ENCODE data around the gene VTI1A.

DNA sequence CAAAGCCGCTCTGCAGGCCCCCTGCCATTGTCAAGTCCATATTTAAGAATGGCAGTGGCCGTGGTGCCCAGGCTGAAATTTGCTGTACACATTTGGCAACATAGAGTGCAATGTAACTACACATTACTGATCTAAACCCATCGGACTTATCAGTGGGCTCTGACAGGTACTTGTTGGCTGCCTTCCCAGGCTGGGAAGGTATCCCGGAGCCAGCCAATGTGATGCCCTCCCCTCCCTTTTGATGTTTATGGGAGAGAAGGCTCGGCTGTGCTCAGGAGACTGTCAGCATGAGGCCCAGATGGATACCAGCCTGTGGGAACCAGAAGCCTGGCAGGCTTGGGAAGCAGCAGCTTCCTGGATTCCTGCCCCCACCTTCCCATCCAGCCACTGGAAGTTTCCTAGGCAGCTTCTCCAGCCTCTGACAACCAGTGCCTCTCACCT lies 357.0 kb downstream of the VTI1A start:
- TF ChIP-seq KLF16 (tag by site-specific recombination; IDR thresholded peaks at IDR 0.05) (no peak), FEZF1 (tag by site-specific recombination; IDR thresholded peaks at IDR 0.05) (no peak), ZNF311 (tag by site-specific recombination; IDR thresholded peaks at IDR 0.05; ENCODE audit: borderline replicate concordance) (no peak)
- TF ChIP-seq, protein P1, sequence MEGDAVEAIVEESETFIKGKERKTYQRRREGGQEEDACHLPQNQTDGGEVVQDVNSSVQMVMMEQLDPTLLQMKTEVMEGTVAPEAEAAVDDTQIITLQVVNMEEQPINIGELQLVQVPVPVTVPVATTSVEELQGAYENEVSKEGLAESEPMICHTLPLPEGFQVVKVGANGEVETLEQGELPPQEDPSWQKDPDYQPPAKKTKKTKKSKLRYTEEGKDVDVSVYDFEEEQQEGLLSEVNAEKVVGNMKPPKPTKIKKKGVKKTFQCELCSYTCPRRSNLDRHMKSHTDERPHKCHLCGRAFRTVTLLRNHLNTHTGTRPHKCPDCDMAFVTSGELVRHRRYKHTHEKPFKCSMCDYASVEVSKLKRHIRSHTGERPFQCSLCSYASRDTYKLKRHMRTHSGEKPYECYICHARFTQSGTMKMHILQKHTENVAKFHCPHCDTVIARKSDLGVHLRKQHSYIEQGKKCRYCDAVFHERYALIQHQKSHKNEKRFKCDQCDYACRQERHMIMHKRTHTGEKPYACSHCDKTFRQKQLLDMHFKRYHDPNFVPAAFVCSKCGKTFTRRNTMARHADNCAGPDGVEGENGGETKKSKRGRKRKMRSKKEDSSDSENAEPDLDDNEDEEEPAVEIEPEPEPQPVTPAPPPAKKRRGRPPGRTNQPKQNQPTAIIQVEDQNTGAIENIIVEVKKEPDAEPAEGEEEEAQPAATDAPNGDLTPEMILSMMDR (tag by site-specific recombination; IDR thresholded peaks at IDR 0.05) = no peak
